GM18517 (cell line): ENCODE results near the gene KCNJ9.
A peak's percentile ranks its signal among the peaks of the same experiment; 100 is the strongest.

Source experiments
- ATAC-seq: cut with Tn5 transposase; IDR thresholded peaks from one replicate; pipeline ENCODE4 v1.9.1; 2021; ENCODE audit warnings: mild to moderate bottlenecking, moderate library complexity; ENCODE audit not compliant: unreplicated experiment

Gene KCNJ9

GRCh38 chr1:160086456-160086892, 5.1 kb downstream of the KCNJ9 start:
- no peak for ATAC-seq

- no peak for ATAC-seq
These were observed 5.9 kb downstream of the KCNJ9 start for GRCh38 chr1:160087118-160087662.

- ATAC-seq = no peak
These were observed 8.5 kb downstream of the KCNJ9 start for GRCh38 chr1:160089883-160090282.

GRCh38 chr1:160090760-160091159, 9.4 kb downstream of the KCNJ9 start:
- ATAC-seq = no peak

GRCh38 chr1:160091666-160092223, 10.4 kb downstream of the KCNJ9 start:
- no peak for ATAC-seq

GRCh38 chr1:160092366-160093068, 11.2 kb downstream of the KCNJ9 start:
- no peak for ATAC-seq

- no peak for ATAC-seq
These were observed 11.7 kb downstream of the KCNJ9 start for GRCh38 chr1:160093069-160093395.

- ATAC-seq = no peak
These were observed 12.4 kb downstream of the KCNJ9 start for GRCh38 chr1:160093624-160094290.

GRCh38 chr1:160094291-160094625, 12.9 kb downstream of the KCNJ9 start:
- ATAC-seq = no peak

GRCh38 chr1:160094806-160095205, 13.5 kb downstream of the KCNJ9 start:
- no peak for ATAC-seq

GRCh38 chr1:160095382-160096105, 14.2 kb downstream of the KCNJ9 start:
- no peak for ATAC-seq

GRCh38 chr1:160096274-160097116, 15.2 kb downstream of the KCNJ9 start:
- ATAC-seq = no peak

GRCh38 chr1:160097151-160097910, 16.0 kb downstream of the KCNJ9 start:
- ATAC-seq = no peak

GRCh38 chr1:160097911-160098851, 16.8 kb downstream of the KCNJ9 start, which contains the start of gene IGSF8:
Gene IGSF8, minus strand, starts transcription at chr1:160098619. Its CDS starts 147 bp downstream, at chr1:160098472.
- no peak for ATAC-seq

- peak; percentile 72 for ATAC-seq
These were observed 17.7 kb downstream of the KCNJ9 start for GRCh38 chr1:160098852-160099561.

- no peak for ATAC-seq
These were observed 18.5 kb downstream of the KCNJ9 start for GRCh38 chr1:160099716-160100375.

GRCh38 chr1:160101037-160101716, 19.8 kb downstream of the KCNJ9 start:
- ATAC-seq = no peak
